Effector CD8-positive, alpha-beta T cell (primary cell): Measurements from ENCODE around the gene EPB41L4B.
"Not testable (repeated sequence)": the region's sequence is repeated elsewhere in the genome, so short reads cannot be mapped to it uniquely, and the experiment has no call there.

Experiments used
- DNase-seq: peaks from one replicate; lab custom pipeline; 2025; lab: John Stamatoyannopoulos, UW

EPB41L4B gene

GRCh38 chr9:109163194-109163593, 157.7 kb downstream of the EPB41L4B start:
- DNase-seq, result no peak

GRCh38 chr9:109162677-109163076, 158.2 kb downstream of the EPB41L4B start:
- no peak for DNase-seq

GRCh38 chr9:109161471-109161870, 159.4 kb downstream of the EPB41L4B start:
- DNase-seq, result no peak

- DNase-seq, result no peak
Measured at GRCh38 chr9:109159583-109159982, 161.3 kb downstream of the EPB41L4B start.

- no peak for DNase-seq
Measured at GRCh38 chr9:109158651-109159050, 162.2 kb downstream of the EPB41L4B start.

- no peak for DNase-seq
Measured at GRCh38 chr9:109156708-109157107, 164.2 kb downstream of the EPB41L4B start.

GRCh38 chr9:109150925-109151545, 169.8 kb downstream of the EPB41L4B start:
- no peak for DNase-seq

GRCh38 chr9:109149722-109150121, 171.1 kb downstream of the EPB41L4B start:
- no peak for DNase-seq

- no peak for DNase-seq
Measured at GRCh38 chr9:109149089-109149488, 171.8 kb downstream of the EPB41L4B start.

- DNase-seq, result no peak
Measured at GRCh38 chr9:109145051-109145450, 175.8 kb downstream of the EPB41L4B start.

GRCh38 chr9:109143881-109144562, 176.8 kb downstream of the EPB41L4B start:
- no peak for DNase-seq

GRCh38 chr9:109141375-109141774, 179.5 kb downstream of the EPB41L4B start:
- no peak for DNase-seq

GRCh38 chr9:109139851-109140250, 181.0 kb downstream of the EPB41L4B start:
- DNase-seq, result no peak

- no peak for DNase-seq
Measured at GRCh38 chr9:109138421-109138820, 182.4 kb downstream of the EPB41L4B start.

- DNase-seq, result no peak
Measured at GRCh38 chr9:109134167-109134578, 186.7 kb downstream of the EPB41L4B start.

GRCh38 chr9:109133533-109133932, 187.3 kb downstream of the EPB41L4B start:
- DNase-seq, result no peak

- DNase-seq, result no peak
Measured at GRCh38 chr9:109132567-109133021, 188.3 kb downstream of the EPB41L4B start.

- DNase-seq, result no peak
Measured at GRCh38 chr9:109129470-109130197, 191.2 kb downstream of the EPB41L4B start.

- DNase-seq, result not testable (repeated sequence)
Measured at GRCh38 chr9:109126671-109127070, 194.2 kb downstream of the EPB41L4B start.

GRCh38 chr9:109124121-109124520, 196.7 kb downstream of the EPB41L4B start:
- DNase-seq, result no peak

- no peak for DNase-seq
Measured at GRCh38 chr9:109122726-109123621, 197.9 kb downstream of the EPB41L4B start.
